H1 (cell line): ENCODE results near the gene ABHD10. TPM values are rescaled to one million over a fixed set of nuclear protein-coding genes. Genes with fewer than 3 reads are reported as not detected.

Experiments
- CTCF ChIA-PET: fragments of 300-600 bp; sonication (Branson Sonifier 250); formaldehyde crosslinking; loops from one replicate; lab custom pipeline; 2021; ENCODE audit not compliant: partially characterized antibody; lab: Charles Lee
- POLR2A ChIA-PET: fragments of 300-600 bp; sonication (Branson Sonifier 250); formaldehyde crosslinking; loops from one replicate; lab custom pipeline; 2021; ENCODE audit warnings: inconsistent platforms; ENCODE audit not compliant: partially characterized antibody; lab: Charles Lee
- DNase-seq, 2 experiments: peaks; one replicate each; pipeline versions ENCODE4 v3.0.0 to v3.0.0-alpha.2; 2010 to 2022; ENCODE audit warnings: low spot score in 2 of 2, low read depth in 1 of 2, mixed read lengths in 1 of 2
- FAIRE-seq: peaks from 2 replicates; lab custom pipeline; 2011; peaks lifted over from hg19 to GRCh38; lab: Jason Lieb, UNC
- H2AFZ ChIP-seq: 2 replicates; pipeline ENCODE4 v1.8.1; 2012; ENCODE audit warnings: low read length, inconsistent platforms
- H2AK5ac ChIP-seq: 2 replicates; pipeline ENCODE4 v1.6.1; 2013; ENCODE audit warnings: low read depth, low read length
- H2BK120ac ChIP-seq: replicated peaks from 2 replicates; pipeline ENCODE3; 2013; ENCODE audit warnings: low read depth, low read length, inconsistent platforms
- H2BK12ac ChIP-seq: 2 replicates; pipeline ENCODE4 v1.6.1; 2013; ENCODE audit warnings: low read depth, low read length
- H2BK15ac ChIP-seq: 2 replicates; pipeline ENCODE4 v1.6.1; 2013; ENCODE audit warnings: low read length
- H2BK20ac ChIP-seq: 2 replicates; pipeline ENCODE4 v1.6.1; 2013; ENCODE audit warnings: low read length
- H2BK5ac ChIP-seq: 2 replicates; pipeline ENCODE4 v1.6.1; 2013; ENCODE audit warnings: low read depth, low read length
- H3K14ac ChIP-seq: 2 replicates; pipeline ENCODE4 v1.6.1; 2013; ENCODE audit warnings: inconsistent platforms; ENCODE audit not compliant: insufficient read length
- H3K18ac ChIP-seq: 2 replicates; pipeline ENCODE4 v1.6.1; 2013; ENCODE audit warnings: low read length; ENCODE audit errors: extremely low read depth
- H3K23ac ChIP-seq: 2 replicates; pipeline ENCODE4 v1.6.1; 2013; ENCODE audit warnings: inconsistent platforms; ENCODE audit not compliant: insufficient read length
- H3K23me2 ChIP-seq: 2 replicates; pipeline ENCODE4 v1.6.1; 2013; ENCODE audit warnings: low read depth, low read length
- H3K27ac ChIP-seq: 2 replicates; pipeline ENCODE4 v1.6.1; 2011; ENCODE audit warnings: low read depth, low read length, inconsistent platforms
- H3K27me3 ChIP-seq, 4 experiments: replicated peaks in 1 of 4; 1 replicate in 1 of 4; 2 replicates in 3 of 4; pipeline versions ENCODE4 v1.6.1 to v1.8.1; 2011 to 2013; ENCODE audit warnings: low read length in 3 of 4, mild to moderate bottlenecking in 3 of 4, inconsistent platforms in 2 of 4, mixed read lengths in 2 of 4, moderate library complexity in 1 of 4; ENCODE audit not compliant: control insufficient read depth in 3 of 4, insufficient read depth in 3 of 4; ENCODE audit errors: extremely low read depth in 1 of 4
- H3K36me3 ChIP-seq, 4 experiments: 2 replicates each; pipeline versions ENCODE4 v1.6.1 to v1.8.1; 2011 to 2013; ENCODE audit warnings: mild to moderate bottlenecking in 4 of 4, low read length in 3 of 4, moderate library complexity in 2 of 4, control low read depth in 1 of 4, inconsistent platforms in 1 of 4; ENCODE audit not compliant: insufficient read depth in 4 of 4, control insufficient read depth in 2 of 4
- H3K4ac ChIP-seq: replicated peaks from 2 replicates; pipeline ENCODE3; 2013; ENCODE audit warnings: low read length, low read depth, mixed read lengths, inconsistent platforms; ENCODE audit not compliant: insufficient read length
- H3K4me1 ChIP-seq, 4 experiments: replicated peaks in 1 of 4; 1 replicate in 1 of 4; 2 replicates in 3 of 4; pipeline versions ENCODE4 v1.6.1 to v1.8.1; 2011 to 2013; ENCODE audit warnings: low read length in 3 of 4, inconsistent platforms in 2 of 4, mixed read lengths in 1 of 4; ENCODE audit not compliant: insufficient read depth in 4 of 4, control insufficient read depth in 3 of 4
- H3K4me2 ChIP-seq, 2 experiments: 2 replicates each; pipeline versions ENCODE4 v1.6.1 to v1.8.1; 2011 to 2013; ENCODE audit warnings: low read depth in 2 of 2, low read length in 2 of 2, control low read depth in 1 of 2, inconsistent platforms in 1 of 2, mild to moderate bottlenecking in 1 of 2; ENCODE audit not compliant: insufficient read depth in 1 of 2
- H3K4me3 ChIP-seq, 4 experiments: fragments of 200-600, 300-600 bp in 1 of 4; sonication (generic), shearing (Covaris generic), sonication (Bioruptor Twin) in 1 of 4; 2 replicates each; pipeline versions ENCODE4 v1.5.1 to v1.8.1; 2011 to 2016; ENCODE audit warnings: low read length in 4 of 4, low read depth in 3 of 4, control low read depth in 2 of 4, inconsistent platforms in 2 of 4, mild to moderate bottlenecking in 2 of 4, mixed read lengths in 1 of 4, moderate library complexity in 1 of 4; ENCODE audit not compliant: insufficient read depth in 2 of 4; ENCODE audit errors: extremely low read depth in 1 of 4
- H3K56ac ChIP-seq: replicated peaks from 2 replicates; pipeline ENCODE3; 2013; ENCODE audit warnings: low read depth, mild to moderate bottlenecking, mixed read lengths, low read length, inconsistent platforms; ENCODE audit not compliant: insufficient read length
- H3K79me1 ChIP-seq: 2 replicates; pipeline ENCODE4 v1.6.1; 2013; ENCODE audit warnings: low read depth, low read length, control low read depth
- H3K79me2 ChIP-seq, 2 experiments: 2 replicates each; pipeline versions ENCODE4 v1.6.1 to v1.8.1; 2012 to 2013; ENCODE audit warnings: low read length in 2 of 2, mild to moderate bottlenecking in 2 of 2, inconsistent platforms in 1 of 2; ENCODE audit not compliant: insufficient read depth in 2 of 2, control insufficient read depth in 1 of 2
- H3K9ac ChIP-seq, 4 experiments: replicated peaks in 1 of 4; 1 replicate in 1 of 4; 2 replicates in 3 of 4; pipeline versions ENCODE4 v1.6.1 to v1.8.1; 2011 to 2013; ENCODE audit warnings: low read depth in 3 of 4, low read length in 3 of 4, control low read depth in 2 of 4, mild to moderate bottlenecking in 2 of 4, moderate library complexity in 2 of 4, inconsistent platforms in 1 of 4; ENCODE audit errors: extremely low read depth in 1 of 4
- H3K9me3 ChIP-seq, 2 experiments: 2 replicates each; pipeline versions ENCODE4 v1.6.1 to v1.8.1; 2012 to 2013; ENCODE audit warnings: mild to moderate bottlenecking in 2 of 2, moderate library complexity in 2 of 2, control low read depth in 1 of 2, inconsistent platforms in 1 of 2, low read depth in 1 of 2, low read length in 1 of 2, mixed read lengths in 1 of 2; ENCODE audit not compliant: insufficient read depth in 2 of 2
- H4K20me1 ChIP-seq, 2 experiments: replicated peaks in 1 of 2; 2 replicates each; pipeline versions ENCODE3 to v1.8.1; 2011 to 2013; ENCODE audit warnings: inconsistent platforms in 2 of 2, low read length in 2 of 2, mild to moderate bottlenecking in 1 of 2; ENCODE audit not compliant: insufficient read depth in 2 of 2, control insufficient read depth in 1 of 2
- H4K5ac ChIP-seq: 2 replicates; pipeline ENCODE4 v1.6.1; 2013; ENCODE audit warnings: low read length, low read depth, mixed read lengths, inconsistent platforms; ENCODE audit not compliant: insufficient read length
- H4K8ac ChIP-seq: 2 replicates; pipeline ENCODE4 v1.8.0; 2013; ENCODE audit warnings: mild to moderate bottlenecking, moderate library complexity, low read length, inconsistent platforms; ENCODE audit not compliant: insufficient read depth; ENCODE audit errors: extremely low read depth
- H4K91ac ChIP-seq: replicated peaks from 2 replicates; pipeline ENCODE3; 2013; ENCODE audit warnings: low read length, mixed read lengths, inconsistent platforms; ENCODE audit not compliant: insufficient read length
- ATF3 ChIP-seq: IDR thresholded peaks from 2 replicates; pipeline ENCODE4 v1.6.1; 2011; ENCODE audit warnings: low read depth, mild to moderate bottlenecking, low read length; ENCODE audit not compliant: insufficient read depth
- CEBPB ChIP-seq: IDR thresholded peaks from 2 replicates; pipeline ENCODE4 v1.6.1; 2012; ENCODE audit warnings: low read depth, low read length
- EZH2 ChIP-seq: fragments of 200-600 bp; sonication (generic); IDR thresholded peaks from 2 replicates; pipeline ENCODE4 v1.7.1; 2012; ENCODE audit warnings: low read depth, mild to moderate bottlenecking, moderate library complexity, low read length, inconsistent platforms; ENCODE audit not compliant: severe bottlenecking
- GABPA ChIP-seq: IDR thresholded peaks from 2 replicates; pipeline ENCODE4 v1.6.1; 2011; ENCODE audit warnings: mild to moderate bottlenecking, low read length, moderate library complexity, borderline replicate concordance; ENCODE audit not compliant: insufficient read depth
- JUN ChIP-seq: IDR thresholded peaks from 2 replicates; pipeline ENCODE4 v1.6.1; 2011; ENCODE audit warnings: low read depth, mild to moderate bottlenecking, improper control_type of control experiment, low read length
- KDM4A ChIP-seq: IDR thresholded peaks from one replicate; pipeline ENCODE4 v1.7.1; 2012; ENCODE audit warnings: low read depth, mild to moderate bottlenecking, moderate library complexity, low read length, inconsistent platforms; ENCODE audit not compliant: severe bottlenecking
- MAFK ChIP-seq: IDR thresholded peaks from 2 replicates; pipeline ENCODE4 v1.6.1; 2012; ENCODE audit warnings: low read depth, mild to moderate bottlenecking, improper control_type of control experiment, low read length
- NANOG ChIP-seq: IDR thresholded peaks from 2 replicates; pipeline ENCODE4 v1.6.1; 2011; ENCODE audit warnings: low read length, low read depth, mild to moderate bottlenecking, inconsistent platforms; ENCODE audit not compliant: insufficient read depth, poor library complexity, severe bottlenecking
- PHF8 ChIP-seq: fragments of 200-600 bp; sonication (generic); conservative IDR thresholded peaks from 2 replicates; pipeline ENCODE4 v1.7.1; 2012; ENCODE audit warnings: low read depth, mild to moderate bottlenecking, inconsistent platforms, low read length, moderate library complexity
- RFX5 ChIP-seq: IDR thresholded peaks from 2 replicates; pipeline ENCODE4 v1.6.1; 2011; ENCODE audit warnings: low read depth, low read length, improper control_type of control experiment, borderline replicate concordance
- SAP30 ChIP-seq: fragments of 300-600 bp; sonication (generic); IDR thresholded peaks from 2 replicates; pipeline ENCODE4 v1.7.1; 2012; ENCODE audit warnings: low read length, moderate library complexity, mild to moderate bottlenecking, inconsistent platforms; ENCODE audit not compliant: insufficient read depth, insufficient replicate concordance
- SIN3A ChIP-seq, 2 experiments: IDR thresholded peaks in 1 of 2; conservative IDR thresholded peaks in 1 of 2; 2 replicates each; pipeline ENCODE4 v1.6.1; 2011 to 2012; ENCODE audit warnings: low read length in 2 of 2, improper control_type of control experiment in 1 of 2, low read depth in 1 of 2, mild to moderate bottlenecking in 1 of 2
- TCF12 ChIP-seq: IDR thresholded peaks from 2 replicates; pipeline ENCODE4 v1.6.1; 2011; ENCODE audit warnings: low read depth, mild to moderate bottlenecking, low read length
- WGBS, 2 experiments: shearing (Covaris generic) in 1 of 2; methylation state at CpG; one replicate each; pipeline versions ENCODE4 v1.1.6 to v1.1.7; 2013 to 2015; ENCODE audit warnings: low lambda C conversion rate in 2 of 2, mixed read lengths in 2 of 2, inconsistent platforms in 1 of 2, low coverage in 1 of 2, missing lambda C conversion rate in 1 of 2; ENCODE audit not compliant: insufficient replicate concordance in 2 of 2, insufficient coverage in 1 of 2, insufficient read length in 1 of 2; ENCODE audit errors: extremely low coverage in 1 of 2, missing lambda C conversion rate in 1 of 2; 5-methylcytosine and 5-hydroxymethylcytosine counted together
- polyA plus RNA-seq, 7 experiments: library from polyadenylated mRNA; depleted of rRNA in 3 of 7; stranded (reverse) in 5 of 7; unstranded in 2 of 7; fragments of >200 nt in 5 of 7; fragments of 200-250 nt in 2 of 7; gene quantifications; 1 replicate in 5 of 7; 2 replicates in 1 of 7; 4 replicates in 1 of 7; pipeline versions ENCODE4 v1.2.1 to v1.2.3, GENCODE V29; 2011 to 2013; ENCODE audit warnings: missing spikeins in 2 of 7, mixed read lengths in 2 of 7
- total RNA-seq: library from RNA; stranded (reverse); fragmentation: NEBNext Ultra II Directional; extraction: Animal tissue kit (Norgen Biotek cat#: 25700); gene quantifications from 2 replicates; pipeline ENCODE4 v1.2.1, GENCODE V29; 2021

The ABHD10 gene
- total and polyA plus RNA-seq, 2 of the 8 experiments (the other 6 are each of a cell fraction or from before 2014, with no cell fraction given), result 10.9 to 24.6 TPM

- Histone ChIP-seq H3K9me3 (no peaks in the 10 kb centered on the region), H2BK12ac (no peak overlapping the region), H3K14ac (no peak overlapping the region), H3K79me1 (no peaks in the 10 kb centered on the region), H2BK5ac (no peak overlapping the region), H3K27ac (no peak overlapping the region), H3K56ac (no peak overlapping the region), H3K4me3 (no peak overlapping the region), H3K18ac (no peak overlapping the region), H3K79me2 (no peaks in the 10 kb centered on the region), H2AK5ac (no peak overlapping the region), H4K20me1 (no peaks in the 10 kb centered on the region), H4K91ac (no peak overlapping the region), H2BK15ac (no peak overlapping the region), H3K4ac (no peak overlapping the region), H3K27me3 (no peaks in the 10 kb centered on the region), H3K36me3 (peaks cover 0 to 3% (median 0%) of the 10 kb centered on the region in 4 experiments; a peak in 1 of 8 replicates), H2BK20ac (no peak overlapping the region), H3K4me2 (no peak overlapping the region), H2AFZ (no peak overlapping the region), H2BK120ac (no peak overlapping the region), H3K23me2 (no peaks in the 10 kb centered on the region; the same call in 1 of the 2 replicates), H4K8ac (no peak overlapping the region), H3K23ac (no peak overlapping the region), H3K9ac (no peak overlapping the region), H4K5ac (no peak overlapping the region), H3K4me1 (no peaks in the 10 kb centered on the region)
- ChIA-PET CTCF (interaction anchor here (0.7 to 12.0 kb wide), 4 partner anchors 14 to 340 kb away, joined by 3 to 384 read pairs (median 42); partner anchors contain the start of gene TAGLN3), POLR2A (interaction anchor here (3.2 kb wide), 1 partner anchor 10 kb away, joined by 13 read pairs; the partner anchor contains the start of gene TAGLN3)
- DNase-seq (no peak), FAIRE-seq (no peak)
- 91% methylated on average over 2 of the region's 2 CpGs; no CpG with 5 or more reads in 1 of the 2 experiments for WGBS, 2 experiments
- no peak for TF ChIP-seq JUN
- no peak for TF ChIP-seq PHF8
- TF ChIP-seq EZH2, result no peak
- TF ChIP-seq SIN3A (conservative IDR thresholded peaks at IDR 0.05 in 1 of 2, IDR thresholded peaks at IDR 0.05 in 1 of 2; ENCODE audit: low read depth in 1 of 2, low read length in 2 of 2), result no peak
- no peak for TF ChIP-seq KDM4A
- no peak for TF ChIP-seq GABPA
- TF ChIP-seq NANOG, result no peak
- no peak for TF ChIP-seq SAP30
- TF ChIP-seq CEBPB, result no peak
- TF ChIP-seq ATF3, result no peak
- no peak for TF ChIP-seq MAFK
- no peak for TF ChIP-seq TCF12
- no peak for TF ChIP-seq RFX5
Measured at GRCh38 chr3:112009670-112010069, 30.8 kb downstream of the ABHD10 start.
